Esophagus (tissue), 2 donors: ENCODE results near the gene SORL1. TPM values are rescaled to one million over a fixed set of nuclear protein-coding genes. Genes with fewer than 3 reads are reported as not detected.

Experiments
- H3K27ac ChIP-seq, 2 donors: one replicate each; pipeline ENCODE4 v1.5.1; 2013; ENCODE audit warnings: low read depth in 2 of 2, mild to moderate bottlenecking in 2 of 2, inconsistent platforms in 1 of 2, low read length in 1 of 2, moderate library complexity in 1 of 2
- H3K27me3 ChIP-seq, 2 donors: one replicate each; pipeline ENCODE4 v1.6.1; 2013; ENCODE audit warnings: low read length in 2 of 2, control low read depth in 1 of 2, mild to moderate bottlenecking in 1 of 2; ENCODE audit not compliant: insufficient read depth in 2 of 2, control insufficient read depth in 1 of 2
- H3K36me3 ChIP-seq, 2 donors: one replicate each; pipeline ENCODE4 v1.6.1; 2013; ENCODE audit warnings: low read length in 1 of 2; ENCODE audit not compliant: control insufficient read depth in 2 of 2, insufficient read depth in 2 of 2
- H3K4me1 ChIP-seq, 2 donors: one replicate each; pipeline ENCODE4 v1.6.1; 2013; ENCODE audit warnings: low read length in 1 of 2; ENCODE audit not compliant: control insufficient read depth in 2 of 2, insufficient read depth in 2 of 2
- H3K4me3 ChIP-seq, 2 donors: one replicate each; pipeline ENCODE4 v1.5.1; 2013; ENCODE audit warnings: low read length in 2 of 2, mild to moderate bottlenecking in 2 of 2, low read depth in 1 of 2, moderate library complexity in 1 of 2
- H3K9me3 ChIP-seq, 2 donors: one replicate each; pipeline ENCODE4 v1.6.1; 2013; ENCODE audit warnings: mild to moderate bottlenecking in 2 of 2, low read depth in 1 of 2, low read length in 1 of 2, moderate library complexity in 1 of 2; ENCODE audit not compliant: control insufficient read depth in 2 of 2, insufficient read depth in 1 of 2
- WGBS, 2 donors: extraction: QIAGEN DNeasy Blood & Tissue Kit; methylation state at CpG; one replicate each; pipeline ENCODE4 v1.1.7; 2013; 5-methylcytosine and 5-hydroxymethylcytosine counted together
- polyA plus RNA-seq, 2 donors: library from polyadenylated mRNA; stranded (reverse); fragments of 200-250 nt; gene quantifications; one replicate each; pipeline ENCODE4 v1.2.3, GENCODE V29; 2013
- donor health status: healthy with polysubstance abuse.
- donor health status: Bipolar disorder and iron deficiency.

SORL1 gene
- polyA plus RNA-seq, 2 donors, result 2.5 to 3.0 TPM

GRCh38 chr11:121672630-121673487 lies 220.7 kb downstream of the SORL1 start:
- Histone ChIP-seq H3K9me3 (no peaks in the 10 kb centered on the region), H3K27me3 (no peaks in the 10 kb centered on the region), H3K4me3 (no peak overlapping the region), H3K4me1 (peaks cover 0 to 2% of the 10 kb centered on the region in 2 donors), H3K27ac (peak overlapping the region; percentile 45 to 58), H3K36me3 (no peaks in the 10 kb centered on the region)
- WGBS, 2 donors, result 65 to 69% methylated on average over 13 of the region's 13 CpGs

DNA sequence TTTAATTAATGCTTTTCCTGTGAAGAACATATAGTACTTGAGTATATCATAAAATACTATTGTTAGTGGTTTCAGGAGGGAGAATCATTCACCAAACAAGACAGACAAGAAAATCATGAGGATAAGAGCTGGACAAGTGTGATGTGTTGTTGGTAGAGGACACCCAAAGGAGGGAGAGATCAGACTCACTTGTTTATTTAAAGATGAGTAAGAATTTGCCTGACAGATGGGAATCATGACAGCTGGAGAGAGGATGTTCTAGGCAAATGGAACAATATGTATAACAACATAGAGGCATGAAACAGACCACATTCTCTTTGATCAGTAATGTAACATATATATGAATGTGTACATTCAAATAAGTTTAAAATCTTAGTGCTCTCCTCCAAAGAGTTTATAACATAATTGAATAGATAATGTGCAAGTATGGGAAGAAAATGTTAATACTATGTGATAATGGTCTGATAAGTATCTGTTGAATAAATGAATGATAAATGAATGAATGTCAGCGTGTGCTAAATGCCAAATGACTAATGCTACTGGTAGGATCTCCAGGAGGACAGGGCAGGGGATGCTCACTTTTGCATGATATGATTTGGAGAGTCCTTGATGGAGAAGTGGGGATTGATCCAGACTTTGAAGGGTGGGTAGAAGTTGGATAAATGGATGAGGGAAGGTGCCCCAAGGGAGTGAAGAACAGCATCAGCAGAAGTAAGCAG lies 229.6 kb downstream of the SORL1 start:
- 72 to 84% methylated on average over 1 of the region's 1 CpG for WGBS, 2 donors
- no peaks in the 10 kb centered on the region for H3K36me3 ChIP-seq

More for the DNA sequence above, 229.6 kb downstream of the SORL1 start:
- Histone ChIP-seq H3K4me3 (no peak overlapping the region), H3K9me3 (no peaks in the 10 kb centered on the region), H3K27ac (no peak overlapping the region), H3K27me3 (peaks cover 0 to 2% of the 10 kb centered on the region in 2 donors), H3K4me1 (no peaks in the 10 kb centered on the region)

Other genes starting within 250 kb of the SORL1 start
- 10 to 100 TPM; 37.2 to 40.6 TPM for gene SC5D, start 159.5 kb upstream of the SORL1 start, polyA plus RNA-seq